Common myeloid progenitor, CD34-positive (primary cell): Measurements from ENCODE around the gene MYL9.
A peak's percentile ranks its signal among the peaks of the same experiment; 100 is the strongest.

Experiments
- CTCF ChIA-PET: fragments of 350-600 bp; sonication (Branson Sonifier 250); formaldehyde crosslinking; loops from one replicate; lab custom pipeline; 2021; ENCODE audit warnings: antibody characterized with exemption; lab: Charles Lee
- POLR2A ChIA-PET: fragments of 350-600 bp; sonication (Branson Sonifier 250); formaldehyde crosslinking; loops from one replicate; lab custom pipeline; 2021; ENCODE audit warnings: antibody characterized with exemption; lab: Charles Lee
- DNase-seq, 3 donors: peaks; one replicate each; pipeline versions ENCODE4 v3.0.0 to v3.0.0-alpha.2; 2013
- H3K27ac ChIP-seq, 2 experiments: 1 replicate in 1 of 2; 2 replicates in 1 of 2; pipeline ENCODE4 v1.7.0; 2013; ENCODE audit warnings: inconsistent platforms in 2 of 2, low read length in 2 of 2, mild to moderate bottlenecking in 2 of 2, low read depth in 1 of 2, moderate library complexity in 1 of 2; ENCODE audit not compliant: severe bottlenecking in 2 of 2, insufficient read depth in 1 of 2, poor library complexity in 1 of 2
- H3K27me3 ChIP-seq, 5 experiments: replicated peaks in 2 of 5; 1 replicate in 3 of 5; 2 replicates in 2 of 5; pipeline versions ENCODE4 v1.6.1 to v1.7.0; 2013; ENCODE audit warnings: low read length in 4 of 5, mild to moderate bottlenecking in 2 of 5, moderate library complexity in 2 of 5, inconsistent platforms in 1 of 5; ENCODE audit not compliant: insufficient read depth in 5 of 5, control insufficient read depth in 4 of 5
- H3K36me3 ChIP-seq, 4 experiments: 1 replicate in 2 of 4; 2 replicates in 2 of 4; pipeline versions ENCODE4 v1.6.1 to v1.7.0; 2013; ENCODE audit warnings: low read length in 3 of 4, control low read depth in 1 of 4, mild to moderate bottlenecking in 1 of 4; ENCODE audit not compliant: control insufficient read depth in 4 of 4, insufficient read depth in 4 of 4
- H3K4me1 ChIP-seq, 4 experiments: 1 replicate in 3 of 4; 2 replicates in 1 of 4; pipeline versions ENCODE4 v1.6.1 to v1.7.1; 2013; ENCODE audit warnings: low read length in 3 of 4, mild to moderate bottlenecking in 3 of 4, control low read depth in 1 of 4, inconsistent platforms in 1 of 4, moderate library complexity in 1 of 4; ENCODE audit not compliant: control insufficient read depth in 4 of 4, insufficient read depth in 4 of 4; ENCODE audit errors: control extremely low read depth in 1 of 4
- H3K4me3 ChIP-seq, 7 experiments: 1 replicate in 4 of 7; 2 replicates in 3 of 7; pipeline versions ENCODE4 v1.5.1 to v1.7.0; 2013; ENCODE audit warnings: mild to moderate bottlenecking in 7 of 7, low read length in 6 of 7, moderate library complexity in 6 of 7, inconsistent platforms in 2 of 7, low read depth in 2 of 7, control low read depth in 1 of 7; ENCODE audit not compliant: insufficient read depth in 4 of 7, control insufficient read depth in 1 of 7; ENCODE audit errors: extremely low read depth in 1 of 7
- H3K9me3 ChIP-seq, 5 experiments: 1 replicate in 4 of 5; 2 replicates in 1 of 5; pipeline versions ENCODE4 v1.6.1 to v1.7.1; 2013; ENCODE audit warnings: low read length in 4 of 5, mild to moderate bottlenecking in 2 of 5, inconsistent platforms in 1 of 5, low read depth in 1 of 5, moderate library complexity in 1 of 5; ENCODE audit not compliant: control insufficient read depth in 4 of 5, insufficient read depth in 2 of 5; ENCODE audit errors: control extremely low read depth in 1 of 5
- WGBS: methylation state at CpG from one replicate; pipeline ENCODE4 v1.1.5; 2013; ENCODE audit not compliant: insufficient coverage; 5-methylcytosine and 5-hydroxymethylcytosine counted together

MYL9 gene

DNA sequence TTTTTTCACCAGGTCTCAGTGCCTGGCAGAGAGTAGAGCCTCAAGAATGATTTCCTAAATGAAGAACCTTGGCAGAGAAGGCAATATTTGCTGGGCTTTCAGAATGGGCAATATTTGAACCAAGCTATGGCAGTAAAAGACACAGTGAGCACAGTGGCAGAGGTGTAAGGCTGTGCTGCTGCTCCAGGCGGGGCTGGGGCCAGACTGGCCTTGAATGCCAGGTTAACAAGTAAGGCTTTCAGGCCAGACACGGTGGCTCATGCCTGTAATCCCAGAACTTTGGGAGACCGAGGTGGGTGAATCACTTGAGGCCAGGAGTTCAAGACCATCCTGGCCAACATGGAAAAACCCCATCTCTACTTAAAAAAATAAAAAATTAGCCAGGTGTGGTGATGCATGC lies 8.5 kb upstream of the MYL9 start:
- no peaks in the 10 kb centered on the region for H3K27me3 ChIP-seq
- no peaks in the 10 kb centered on the region for H3K9me3 ChIP-seq
- no peak overlapping the region for H3K27ac ChIP-seq
- no peaks in the 10 kb centered on the region for H3K4me1 ChIP-seq
- 100% methylated on average over 2 of the region's 3 CpGs for WGBS
- H3K4me3 ChIP-seq = no peak overlapping the region
- peaks cover 0 to 6% (median 3%) of the 10 kb centered on the region in 4 experiments for H3K36me3 ChIP-seq
- CTCF ChIA-PET = no interaction called here
- no peak for DNase-seq
- POLR2A ChIA-PET = interaction anchor here (0.6 kb wide), 1 partner anchor 25 kb away, joined by 7 read pairs; no protein-coding TSS in a partner anchor

DNA sequence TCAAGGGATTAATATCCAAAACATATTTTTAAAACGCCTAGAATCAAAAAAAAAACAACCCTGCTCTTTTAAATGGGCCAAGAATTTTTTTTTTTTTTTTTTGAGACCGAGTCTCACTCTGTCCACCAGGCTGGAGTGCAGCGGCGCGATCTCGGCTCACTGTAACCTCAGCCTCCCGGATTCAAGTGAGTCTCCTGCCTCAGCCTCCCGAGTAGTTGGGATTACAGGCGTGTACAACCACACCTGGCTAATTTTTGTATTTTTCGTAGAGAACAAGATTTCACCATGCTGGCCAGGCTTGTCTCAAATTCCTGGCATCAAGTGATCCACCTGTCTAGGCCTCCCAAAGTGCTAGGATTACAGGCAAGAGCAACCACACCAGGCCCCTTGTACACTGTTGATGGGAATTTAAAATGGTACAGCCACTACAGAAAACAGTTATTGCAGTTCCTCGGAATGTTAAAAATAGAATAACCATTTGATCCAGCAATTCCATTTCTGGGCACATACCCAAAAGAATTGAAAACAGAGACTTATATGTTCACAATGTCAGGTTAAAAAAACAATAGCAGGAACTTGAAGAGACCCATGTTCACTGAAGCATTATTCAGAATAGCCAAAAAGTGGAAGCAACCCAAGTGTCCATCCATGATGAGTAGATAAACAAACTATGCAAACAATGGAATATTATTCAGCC lies 3.1 kb upstream of the MYL9 start:
- H3K27ac ChIP-seq = no peak overlapping the region
- ChIA-PET POLR2A (interaction anchor here (0.5 to 0.7 kb wide), 2 partner anchors 11 to 36 kb away, joined by 3 read pairs; no protein-coding TSS in a partner anchor), CTCF (no interaction called here)
- H3K4me1 ChIP-seq = peaks cover 0 to 13% (median 7%) of the 10 kb centered on the region in 4 experiments
- WGBS = 100% methylated on average over 8 of the region's 11 CpGs
- no peaks in the 10 kb centered on the region for H3K9me3 ChIP-seq
- no peaks in the 10 kb centered on the region for H3K27me3 ChIP-seq
- no peak for DNase-seq
- H3K4me3 ChIP-seq = no peak overlapping the region
- H3K36me3 ChIP-seq = no peaks in the 10 kb centered on the region

DNA sequence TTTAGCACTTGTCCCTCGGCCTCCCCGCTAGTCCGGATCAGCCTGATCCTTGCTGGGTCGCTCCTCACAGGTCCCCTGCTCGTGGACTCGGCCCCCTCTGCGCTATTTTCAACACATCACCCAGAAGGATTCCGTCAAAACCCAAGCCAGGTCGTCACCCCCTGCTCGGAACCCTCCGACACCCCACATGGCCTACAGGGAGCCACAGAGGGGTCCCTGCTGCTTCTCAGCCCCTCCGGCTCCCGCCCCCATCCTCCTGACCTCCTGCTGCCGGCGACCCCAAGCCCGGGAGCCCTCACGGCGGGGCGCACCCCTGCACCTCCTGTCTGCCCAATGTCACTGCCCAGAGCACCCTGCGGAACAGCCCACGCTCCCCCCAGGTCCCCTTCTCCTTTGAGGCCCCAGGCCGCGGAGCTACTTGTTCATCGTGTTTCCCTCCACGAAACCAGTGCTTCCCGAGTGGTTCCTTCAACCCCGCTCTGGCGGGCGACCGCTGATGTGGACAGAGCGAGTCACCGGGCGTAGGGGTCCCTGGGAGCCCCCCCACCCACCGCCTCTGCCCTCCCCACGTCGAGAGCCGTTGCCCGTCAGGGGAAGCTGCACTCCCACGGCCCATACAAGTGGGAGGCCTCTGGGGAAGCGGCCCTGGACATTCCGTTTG lies 638 bp upstream of the MYL9 start:
- Histone ChIP-seq H3K36me3 (no peaks in the 10 kb centered on the region), H3K4me3 (peak overlapping the region in 6 of 7 experiments; percentile 18 to 73 (median 52)), H3K4me1 (peaks cover 0 to 13% (median 7%) of the 10 kb centered on the region in 4 experiments), H3K27ac (no peak overlapping the region), H3K9me3 (no peaks in the 10 kb centered on the region), H3K27me3 (no peaks in the 10 kb centered on the region)
- WGBS = 65% methylated on average over 30 of the region's 41 CpGs
- peak in 1 of 3 donors; percentile 29 for DNase-seq
- ChIA-PET CTCF (interaction anchor here (0.9 to 2.3 kb wide), 2 partner anchors 10 to 31 kb away, joined by 3 to 11 read pairs; no protein-coding TSS in a partner anchor), POLR2A (no interaction called here)

DNA sequence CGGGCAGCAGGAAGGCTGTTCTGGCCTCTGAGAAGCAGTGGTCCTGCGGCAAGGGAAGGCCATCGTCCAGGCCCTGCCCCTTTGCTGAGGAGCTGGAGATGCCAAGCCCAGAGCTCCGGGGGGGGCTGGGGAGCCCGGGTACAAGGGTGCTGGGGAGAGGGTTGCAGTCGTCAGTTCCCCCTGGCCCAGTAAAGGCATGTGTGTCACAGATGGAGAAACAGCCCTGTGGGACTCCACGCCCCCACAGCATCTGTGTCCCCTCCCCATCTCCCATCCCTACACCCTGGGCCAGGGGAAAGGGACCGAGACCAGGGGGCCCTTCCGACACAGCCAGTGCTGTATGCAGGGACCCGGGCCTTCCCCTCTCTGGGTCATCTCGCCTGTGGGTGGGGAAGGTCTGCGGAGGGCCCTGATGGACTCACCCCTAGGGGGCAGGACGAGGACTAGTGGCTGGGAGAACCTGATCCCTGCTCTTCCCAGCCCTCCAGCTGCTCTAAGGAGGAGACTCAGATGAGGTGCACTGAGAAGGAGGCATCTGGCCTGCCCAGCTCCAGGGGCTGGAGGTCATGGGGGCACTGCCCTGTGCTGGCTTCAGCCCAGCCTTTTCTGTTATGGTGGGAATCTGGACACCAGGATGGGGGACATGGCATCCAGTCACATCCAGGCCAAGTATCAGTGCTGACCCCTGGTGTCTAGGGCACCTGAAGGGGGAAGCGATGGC lies 609 bp downstream of the MYL9 start:
- POLR2A ChIA-PET = interaction anchor here (0.6 kb wide), 1 partner anchor 1452 kb away, joined by 3 read pairs; no protein-coding TSS in a partner anchor
- peak in 1 of 3 donors; percentile 16 for DNase-seq
- Histone ChIP-seq H3K4me3 (peak overlapping the region in 4 of 7 experiments; percentile 19 to 73 (median 58)), H3K27ac (no peak overlapping the region), H3K9me3 (no peaks in the 10 kb centered on the region), H3K4me1 (peaks cover 0 to 13% (median 9%) of the 10 kb centered on the region in 4 experiments), H3K36me3 (no peaks in the 10 kb centered on the region), H3K27me3 (no peaks in the 10 kb centered on the region)
- CTCF ChIA-PET = interaction anchor here (1.0 to 2.3 kb wide), 5 partner anchors 9 to 50 kb away, joined by 3 to 11 read pairs (median 3); no protein-coding TSS in a partner anchor
- 69% methylated on average over 9 of the region's 14 CpGs for WGBS

DNA sequence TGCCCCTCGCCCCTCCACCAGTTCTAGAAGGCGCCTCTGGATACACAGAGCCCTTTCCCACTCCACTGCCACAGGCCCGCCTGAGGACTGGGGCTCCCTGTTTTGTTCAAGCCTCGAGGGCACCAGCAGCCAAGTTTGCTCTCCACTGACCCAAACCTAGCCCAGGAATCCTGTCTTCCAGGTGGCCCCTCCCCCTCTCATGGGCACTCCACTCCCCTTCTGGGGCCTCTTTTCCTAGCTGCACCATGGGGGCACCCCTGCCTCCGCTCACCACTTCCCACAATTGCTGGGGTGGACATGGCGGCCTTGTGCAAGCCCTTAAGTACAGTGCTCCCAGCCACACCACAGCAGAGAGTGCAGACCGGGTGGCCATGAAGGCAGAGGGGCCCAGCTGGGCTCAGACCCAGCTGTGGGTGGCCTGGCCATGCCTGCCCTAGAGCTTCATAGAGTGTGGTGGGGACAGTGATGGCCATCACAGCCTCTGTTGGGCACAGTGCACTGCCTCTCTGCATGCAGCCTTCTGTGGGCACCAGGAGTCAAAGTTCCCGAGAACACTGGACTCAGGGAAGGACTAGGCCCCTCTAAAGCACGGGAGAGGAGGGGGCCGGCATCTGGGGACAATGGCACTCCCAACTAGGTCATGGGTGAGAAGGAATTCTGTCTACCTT lies 1.3 kb downstream of the MYL9 start:
- POLR2A ChIA-PET = no interaction called here
- CTCF ChIA-PET = interaction anchor here (1.0 to 2.3 kb wide), 6 partner anchors 8 to 50 kb away, joined by 3 to 11 read pairs (median 3); no protein-coding TSS in a partner anchor
- Histone ChIP-seq H3K4me3 (no peak overlapping the region), H3K36me3 (no peaks in the 10 kb centered on the region), H3K4me1 (peaks cover 0 to 13% (median 9%) of the 10 kb centered on the region in 4 experiments), H3K27me3 (no peaks in the 10 kb centered on the region), H3K9me3 (no peaks in the 10 kb centered on the region), H3K27ac (no peak overlapping the region)
- no peak for DNase-seq
- 94% methylated on average over 7 of the region's 10 CpGs for WGBS

DNA sequence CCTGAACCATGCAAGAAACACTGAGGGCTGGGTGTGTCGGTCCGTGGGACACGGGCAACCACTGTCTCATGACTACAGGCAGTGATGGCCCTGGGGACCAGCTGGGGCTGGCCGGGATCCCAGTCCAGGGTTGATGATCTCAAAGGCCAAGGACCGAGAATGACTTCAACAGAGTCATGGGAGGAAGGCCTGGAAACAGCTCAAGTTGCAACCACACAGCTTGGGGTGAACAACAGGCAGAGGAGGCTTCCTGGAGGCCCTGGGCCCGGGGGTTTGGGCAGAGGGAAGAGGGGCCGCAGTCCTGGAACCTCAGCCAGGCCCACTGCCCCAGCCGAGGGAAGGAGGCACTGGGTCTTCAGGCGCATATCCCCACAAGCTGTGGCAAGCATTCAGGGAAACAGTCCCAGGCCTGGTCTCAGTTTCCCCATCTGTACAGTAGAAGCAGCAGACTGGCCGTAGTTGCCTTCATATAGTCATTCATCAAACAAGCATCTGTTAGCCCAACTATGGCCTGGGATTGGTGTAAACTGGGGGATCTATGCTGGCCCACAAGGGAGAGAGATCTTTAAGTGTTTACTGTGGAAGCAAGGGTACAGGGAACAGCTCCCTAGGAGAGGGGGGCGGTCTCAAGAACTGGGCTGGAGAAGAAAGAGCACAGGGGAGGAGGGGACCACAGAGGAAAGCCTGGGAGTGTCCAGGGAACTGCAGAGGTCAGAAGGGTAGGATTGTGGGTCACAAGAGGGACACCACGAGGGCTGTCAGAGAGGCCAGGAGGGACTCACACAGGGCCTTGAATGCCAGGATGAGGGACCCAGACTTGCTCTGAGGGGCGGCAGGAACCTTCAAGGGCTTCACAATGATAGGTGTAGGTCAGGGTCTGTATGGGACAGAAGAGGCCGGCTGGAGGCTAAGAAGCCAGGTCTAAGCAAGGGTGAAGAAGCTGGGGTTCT lies 2.1 kb downstream of the MYL9 start:
- no peaks in the 10 kb centered on the region for H3K9me3 ChIP-seq
- DNase-seq = no peak
- H3K36me3 ChIP-seq = no peaks in the 10 kb centered on the region
- ChIA-PET POLR2A (no interaction called here), CTCF (interaction anchor here (0.8 to 1.2 kb wide), 3 partner anchors 8 to 17 kb away, joined by 3 read pairs; no protein-coding TSS in a partner anchor)
- peaks cover 0 to 13% (median 9%) of the 10 kb centered on the region in 4 experiments for H3K4me1 ChIP-seq
- H3K27me3 ChIP-seq = no peaks in the 10 kb centered on the region
- no peak overlapping the region for H3K4me3 ChIP-seq
- 95% methylated on average over 12 of the region's 14 CpGs for WGBS
- no peak overlapping the region for H3K27ac ChIP-seq
